Esophagus muscularis mucosa (tissue), 4 donors: Measurements from ENCODE around the gene RHOBTB1.

ENCODE experiments used
- CTCF ChIP-seq, 3 experiments: fragments of 200-600 bp in 2 of 3; fragments of 450-650 bp in 1 of 3; sonication (generic) in 2 of 3; IDR thresholded peaks; one replicate each; pipeline ENCODE4 v1.5.1; 2017 to 2019; ENCODE audit warnings: antibody characterized with exemption in 3 of 3, mild to moderate bottlenecking in 2 of 3, moderate library complexity in 1 of 3
- EP300 ChIP-seq: sonication (generic); formaldehyde crosslinking; IDR thresholded peaks from one replicate; pipeline ENCODE4 v1.6.1; 2017; ENCODE audit warnings: antibody characterized with exemption
- POLR2A ChIP-seq: fragments of 450-650 bp; IDR thresholded peaks from one replicate; pipeline ENCODE4 v1.6.1; 2017; ENCODE audit warnings: antibody characterized with exemption, moderate library complexity, mild to moderate bottlenecking, low read depth
- POLR2AphosphoS5 ChIP-seq, 2 donors: sonication (generic); formaldehyde crosslinking; IDR thresholded peaks; one replicate each; pipeline ENCODE4 v1.6.1; 2017; ENCODE audit warnings: antibody characterized with exemption in 2 of 2

- TF ChIP-seq POLR2A (no peak), CTCF (IDR thresholded peaks at IDR 0.05) (no peak), POLR2AphosphoS5 (IDR thresholded peaks at IDR 0.05) (no peak), EP300 (no peak)
These were observed 6.3 kb upstream of the RHOBTB1 start for GRCh38 chr10:60950300-60950699.
